HL-60 (cell line): ENCODE measurements around the gene IFIT2.
"Not testable (repeated sequence)": the region's sequence is repeated elsewhere in the genome, so short reads cannot be mapped to it uniquely, and the experiment has no call there.

ENCODE experiments used
- DNase-seq, 2 experiments: peaks; one replicate each; pipeline ENCODE4 v3.0.0-alpha.2; 2010 to 2020; ENCODE audit warnings: low read depth in 1 of 2, low spot score in 1 of 2
- H3K27ac ChIP-seq: fragments of 250-450 bp; sonication (Bioruptor Pico); replicated peaks from 2 replicates; pipeline ENCODE4 v1.5.1; 2020; ENCODE audit warnings: mild to moderate bottlenecking, moderate library complexity
- H3K27me3 ChIP-seq: fragments of 250-450 bp; sonication (Bioruptor Pico); 2 replicates; pipeline ENCODE4 v1.5.1; 2021; ENCODE audit warnings: mild to moderate bottlenecking, moderate library complexity; ENCODE audit not compliant: insufficient read depth, poor library complexity, severe bottlenecking
- H3K4me3 ChIP-seq: replicated peaks from 2 replicates; pipeline ENCODE4 v1.5.1; 2011; ENCODE audit warnings: mild to moderate bottlenecking, control low read depth, low read length; ENCODE audit not compliant: insufficient read depth
- GABPA ChIP-seq: IDR thresholded peaks from 2 replicates; pipeline ENCODE4 v1.6.1; 2012; ENCODE audit warnings: low read depth
- POLR2AphosphoS5 ChIP-seq: IDR thresholded peaks from 2 replicates; pipeline ENCODE4 v1.6.1; 2012; ENCODE audit warnings: low read depth
- SPI1 ChIP-seq: IDR thresholded peaks from 2 replicates; pipeline ENCODE4 v1.6.1; 2012; ENCODE audit warnings: low read depth, mild to moderate bottlenecking, borderline replicate concordance
- TF ChIP-seq, protein P1 (sequence below): IDR thresholded peaks from 2 replicates; pipeline ENCODE4 v1.6.1; 2012; ENCODE audit warnings: low read depth; ENCODE audit not compliant: insufficient replicate concordance
- TF ChIP-seq, protein P2 (sequence below): IDR thresholded peaks from one replicate; pipeline ENCODE4 v1.5.1; 2011; ENCODE audit warnings: low read length, control low read depth, inconsistent platforms; ENCODE audit not compliant: insufficient read depth

The IFIT2 gene

GRCh38 chr10:89283025-89283935, 18.6 kb upstream of the IFIT2 start:
- no peak overlapping the region for H3K27ac ChIP-seq
- no peak for DNase-seq
- no peaks in the 10 kb centered on the region for H3K27me3 ChIP-seq
- TF ChIP-seq, protein P1, sequence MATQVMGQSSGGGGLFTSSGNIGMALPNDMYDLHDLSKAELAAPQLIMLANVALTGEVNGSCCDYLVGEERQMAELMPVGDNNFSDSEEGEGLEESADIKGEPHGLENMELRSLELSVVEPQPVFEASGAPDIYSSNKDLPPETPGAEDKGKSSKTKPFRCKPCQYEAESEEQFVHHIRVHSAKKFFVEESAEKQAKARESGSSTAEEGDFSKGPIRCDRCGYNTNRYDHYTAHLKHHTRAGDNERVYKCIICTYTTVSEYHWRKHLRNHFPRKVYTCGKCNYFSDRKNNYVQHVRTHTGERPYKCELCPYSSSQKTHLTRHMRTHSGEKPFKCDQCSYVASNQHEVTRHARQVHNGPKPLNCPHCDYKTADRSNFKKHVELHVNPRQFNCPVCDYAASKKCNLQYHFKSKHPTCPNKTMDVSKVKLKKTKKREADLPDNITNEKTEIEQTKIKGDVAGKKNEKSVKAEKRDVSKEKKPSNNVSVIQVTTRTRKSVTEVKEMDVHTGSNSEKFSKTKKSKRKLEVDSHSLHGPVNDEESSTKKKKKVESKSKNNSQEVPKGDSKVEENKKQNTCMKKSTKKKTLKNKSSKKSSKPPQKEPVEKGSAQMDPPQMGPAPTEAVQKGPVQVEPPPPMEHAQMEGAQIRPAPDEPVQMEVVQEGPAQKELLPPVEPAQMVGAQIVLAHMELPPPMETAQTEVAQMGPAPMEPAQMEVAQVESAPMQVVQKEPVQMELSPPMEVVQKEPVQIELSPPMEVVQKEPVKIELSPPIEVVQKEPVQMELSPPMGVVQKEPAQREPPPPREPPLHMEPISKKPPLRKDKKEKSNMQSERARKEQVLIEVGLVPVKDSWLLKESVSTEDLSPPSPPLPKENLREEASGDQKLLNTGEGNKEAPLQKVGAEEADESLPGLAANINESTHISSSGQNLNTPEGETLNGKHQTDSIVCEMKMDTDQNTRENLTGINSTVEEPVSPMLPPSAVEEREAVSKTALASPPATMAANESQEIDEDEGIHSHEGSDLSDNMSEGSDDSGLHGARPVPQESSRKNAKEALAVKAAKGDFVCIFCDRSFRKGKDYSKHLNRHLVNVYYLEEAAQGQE = no peak
- TF ChIP-seq POLR2AphosphoS5 = no peak
- TF ChIP-seq SPI1 = no peak
- TF ChIP-seq GABPA = no peak
- TF ChIP-seq, protein P2, sequence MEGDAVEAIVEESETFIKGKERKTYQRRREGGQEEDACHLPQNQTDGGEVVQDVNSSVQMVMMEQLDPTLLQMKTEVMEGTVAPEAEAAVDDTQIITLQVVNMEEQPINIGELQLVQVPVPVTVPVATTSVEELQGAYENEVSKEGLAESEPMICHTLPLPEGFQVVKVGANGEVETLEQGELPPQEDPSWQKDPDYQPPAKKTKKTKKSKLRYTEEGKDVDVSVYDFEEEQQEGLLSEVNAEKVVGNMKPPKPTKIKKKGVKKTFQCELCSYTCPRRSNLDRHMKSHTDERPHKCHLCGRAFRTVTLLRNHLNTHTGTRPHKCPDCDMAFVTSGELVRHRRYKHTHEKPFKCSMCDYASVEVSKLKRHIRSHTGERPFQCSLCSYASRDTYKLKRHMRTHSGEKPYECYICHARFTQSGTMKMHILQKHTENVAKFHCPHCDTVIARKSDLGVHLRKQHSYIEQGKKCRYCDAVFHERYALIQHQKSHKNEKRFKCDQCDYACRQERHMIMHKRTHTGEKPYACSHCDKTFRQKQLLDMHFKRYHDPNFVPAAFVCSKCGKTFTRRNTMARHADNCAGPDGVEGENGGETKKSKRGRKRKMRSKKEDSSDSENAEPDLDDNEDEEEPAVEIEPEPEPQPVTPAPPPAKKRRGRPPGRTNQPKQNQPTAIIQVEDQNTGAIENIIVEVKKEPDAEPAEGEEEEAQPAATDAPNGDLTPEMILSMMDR = no peak
- no peak overlapping the region for H3K4me3 ChIP-seq

DNA sequence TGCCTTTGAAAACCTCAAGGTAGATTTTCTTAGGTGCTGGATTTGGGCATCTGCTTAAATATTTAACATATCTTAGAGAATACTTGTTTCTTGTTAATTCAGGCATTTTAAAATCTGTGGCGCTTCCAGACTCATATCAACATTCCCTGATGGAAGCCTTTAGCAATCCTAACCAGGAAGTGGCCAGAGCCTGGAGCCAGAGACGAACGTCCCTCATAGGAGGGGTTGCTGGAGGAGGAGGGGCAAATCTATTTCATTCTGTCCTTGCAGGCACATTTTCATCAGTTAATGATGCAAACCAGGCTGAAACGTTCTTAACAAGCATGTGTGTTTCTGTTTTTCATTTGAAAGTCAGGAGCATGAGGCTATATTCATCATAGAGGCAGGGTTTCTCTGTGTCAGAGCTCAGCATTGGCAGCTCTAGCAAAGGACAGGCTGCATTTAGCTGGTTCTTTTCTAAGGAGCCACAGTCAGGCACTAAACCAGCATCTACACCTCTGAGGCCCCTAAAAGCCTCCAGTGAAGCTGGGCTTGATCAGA, 17.8 kb upstream of the IFIT2 start:
- Histone ChIP-seq H3K27me3 (no peaks in the 10 kb centered on the region), H3K27ac (no peak overlapping the region), H3K4me3 (no peak overlapping the region)
- DNase-seq = no peak
- TF ChIP-seq GABPA = no peak
- TF ChIP-seq, protein P2 = no peak
- TF ChIP-seq SPI1 = no peak
- TF ChIP-seq, protein P1 = no peak
- no peak for TF ChIP-seq POLR2AphosphoS5

- H3K27me3 ChIP-seq, H3K27ac ChIP-seq, H3K4me3 ChIP-seq, DNase-seq: not testable (repeated sequence)
These were observed 17.1 kb upstream of the IFIT2 start for GRCh38 chr10:89284711-89285110.

GRCh38 chr10:89285303-89285702, 16.5 kb upstream of the IFIT2 start:
- not testable (repeated sequence) for H3K27me3 ChIP-seq, H3K4me3 ChIP-seq, DNase-seq, H3K27ac ChIP-seq
